ENCODE data around the gene PSD4.

DNA sequence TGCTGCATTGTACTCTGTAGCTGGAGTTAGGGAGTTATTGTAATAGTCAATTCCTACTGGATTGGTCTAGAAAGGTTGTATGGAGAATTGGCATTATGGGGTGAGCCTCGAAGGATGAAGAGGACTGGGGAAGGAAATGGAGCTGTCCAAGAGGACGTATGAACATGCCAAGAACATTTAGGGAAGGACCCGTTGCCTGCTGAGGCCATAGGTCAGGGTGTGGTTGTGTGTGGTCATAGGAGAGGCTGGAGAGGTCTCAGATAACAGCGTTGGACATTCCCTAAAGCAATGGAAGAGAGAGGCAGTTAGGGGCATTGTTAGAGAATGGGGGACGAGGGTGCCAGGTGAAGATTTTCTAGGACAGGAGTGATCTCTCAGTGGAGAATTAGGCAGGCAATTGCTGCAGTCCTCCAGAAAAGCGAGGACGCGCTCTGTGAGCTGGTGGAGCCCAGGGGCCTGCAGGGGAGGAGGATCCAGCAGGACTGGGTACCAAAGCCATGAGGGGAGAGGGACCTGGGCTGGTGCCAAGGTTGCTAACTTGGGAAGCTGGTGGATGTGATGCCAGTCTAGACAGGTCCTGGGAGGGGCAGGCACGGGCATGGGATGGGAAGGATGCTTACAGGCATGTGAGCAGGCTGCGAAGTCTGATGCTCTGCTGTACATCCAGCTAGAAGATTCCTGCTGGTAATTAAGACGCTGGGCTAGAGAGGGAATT is 9.4 kb upstream of the PSD4 start:
- no peak for TF ChIP-seq FOSL1 (IDR thresholded peaks at IDR 0.05; ENCODE audit: insufficient read depth, low read depth, low read length)
- TF ChIP-seq GTF2F1 (IDR thresholded peaks at IDR 0.05; ENCODE audit: borderline replicate concordance, low read depth, low read length), result no peak
- TF ChIP-seq CEBPB (IDR thresholded peaks at IDR 0.05; ENCODE audit: low read depth, low read length), result no peak
- no peak for TF ChIP-seq HDAC2 (IDR thresholded peaks at IDR 0.05; ENCODE audit: borderline replicate concordance in 1 of 2, low read depth in 2 of 2, low read length in 2 of 2)
- no peak for TF ChIP-seq RFX5 (IDR thresholded peaks at IDR 0.05; ENCODE audit: borderline replicate concordance, low read depth, low read length)
- TF ChIP-seq EZH2 (IDR thresholded peaks at IDR 0.05; ENCODE audit: low read depth, low read length, severe bottlenecking), result no peak
- TF ChIP-seq POLR2A (IDR thresholded peaks at IDR 0.05; ENCODE audit: control extremely low read depth in 1 of 2, low read depth in 2 of 2, low read length in 2 of 2), result no peak
- TF ChIP-seq, protein P1, sequence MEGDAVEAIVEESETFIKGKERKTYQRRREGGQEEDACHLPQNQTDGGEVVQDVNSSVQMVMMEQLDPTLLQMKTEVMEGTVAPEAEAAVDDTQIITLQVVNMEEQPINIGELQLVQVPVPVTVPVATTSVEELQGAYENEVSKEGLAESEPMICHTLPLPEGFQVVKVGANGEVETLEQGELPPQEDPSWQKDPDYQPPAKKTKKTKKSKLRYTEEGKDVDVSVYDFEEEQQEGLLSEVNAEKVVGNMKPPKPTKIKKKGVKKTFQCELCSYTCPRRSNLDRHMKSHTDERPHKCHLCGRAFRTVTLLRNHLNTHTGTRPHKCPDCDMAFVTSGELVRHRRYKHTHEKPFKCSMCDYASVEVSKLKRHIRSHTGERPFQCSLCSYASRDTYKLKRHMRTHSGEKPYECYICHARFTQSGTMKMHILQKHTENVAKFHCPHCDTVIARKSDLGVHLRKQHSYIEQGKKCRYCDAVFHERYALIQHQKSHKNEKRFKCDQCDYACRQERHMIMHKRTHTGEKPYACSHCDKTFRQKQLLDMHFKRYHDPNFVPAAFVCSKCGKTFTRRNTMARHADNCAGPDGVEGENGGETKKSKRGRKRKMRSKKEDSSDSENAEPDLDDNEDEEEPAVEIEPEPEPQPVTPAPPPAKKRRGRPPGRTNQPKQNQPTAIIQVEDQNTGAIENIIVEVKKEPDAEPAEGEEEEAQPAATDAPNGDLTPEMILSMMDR (IDR thresholded peaks at IDR 0.05; ENCODE audit: control extremely low read depth in 1 of 3, insufficient read depth in 1 of 3, low read depth in 1 of 3, low read length in 3 of 3), result no peak
- no peak for TF ChIP-seq JUND (IDR thresholded peaks at IDR 0.05; ENCODE audit: low read length)
- no peak for TF ChIP-seq GABPA (IDR thresholded peaks at IDR 0.05; ENCODE audit: borderline replicate concordance, insufficient read depth, low read length)
- no peak for TF ChIP-seq EP300 (IDR thresholded peaks at IDR 0.05; ENCODE audit: borderline replicate concordance in 1 of 2, low read depth in 2 of 2, low read length in 2 of 2)
- TF ChIP-seq ZNF274 (IDR thresholded peaks at IDR 0.05; ENCODE audit: borderline replicate concordance, extremely low read depth, low read length), result no peak
- no peak for TF ChIP-seq TCF12 (IDR thresholded peaks at IDR 0.05; ENCODE audit: low read depth, low read length)
- TF ChIP-seq, protein P2, sequence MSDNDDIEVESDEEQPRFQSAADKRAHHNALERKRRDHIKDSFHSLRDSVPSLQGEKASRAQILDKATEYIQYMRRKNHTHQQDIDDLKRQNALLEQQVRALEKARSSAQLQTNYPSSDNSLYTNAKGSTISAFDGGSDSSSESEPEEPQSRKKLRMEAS (IDR thresholded peaks at IDR 0.05), result no peak
